Thoracic aorta (tissue), 2 donors: ENCODE data around the gene ZNF282. TPM values are rescaled to one million over a fixed set of nuclear protein-coding genes. Genes with fewer than 3 reads are reported as not detected.

Experiments
- ATAC-seq: fragments of 150-250 bp; one replicate; pipeline ENCODE4 v1.8.0; 2017; ENCODE audit warnings: low read depth; ENCODE audit not compliant: insufficient number of reproducible peaks, low FRiP score
- DNase-seq: peaks from one replicate; pipeline ENCODE4 v3.0.0-alpha.2; 2020; ENCODE audit warnings: low spot score
- H3K27ac ChIP-seq, 2 donors: fragments of 200-600 bp; sonication (generic); 1 replicate in 1 of 2; 2 replicates in 1 of 2; pipeline ENCODE4 v1.5.1; 2016; ENCODE audit warnings: mild to moderate bottlenecking in 2 of 2, moderate library complexity in 2 of 2
- H3K27me3 ChIP-seq: fragments of 200-600 bp; sonication (generic); replicated peaks from 2 replicates; pipeline ENCODE4 v1.6.0; 2016; ENCODE audit warnings: mild to moderate bottlenecking; ENCODE audit not compliant: insufficient read depth
- H3K36me3 ChIP-seq: fragments of 200-600 bp; sonication (generic); one replicate; pipeline ENCODE4 v1.5.1; 2016
- H3K4me1 ChIP-seq, 2 donors: fragments of 200-600 bp; sonication (generic); 1 replicate in 1 of 2; 2 replicates in 1 of 2; pipeline versions ENCODE4 v1.5.1 to v1.6.0; 2016; ENCODE audit warnings: low read depth in 2 of 2, mild to moderate bottlenecking in 1 of 2; ENCODE audit not compliant: control insufficient read depth in 1 of 2
- H3K4me3 ChIP-seq: fragments of 200-600 bp; sonication (generic); 2 replicates; pipeline ENCODE4 v1.5.1; 2016; ENCODE audit warnings: mild to moderate bottlenecking
- H3K9me3 ChIP-seq: fragments of 200-600 bp; sonication (generic); 2 replicates; pipeline ENCODE4 v1.5.1; 2016
- total RNA-seq, 2 donors: library from RNA; depleted of rRNA; stranded (reverse); fragments of >200 nt; gene quantifications; one replicate each; pipeline versions ENCODE4 v1.1.0 to v1.2.3, GENCODE V29; 2016
- TF ChIP-seq, protein P1 (sequence below): fragments of 200-600 bp; sonication (generic); IDR thresholded peaks from one replicate; pipeline ENCODE4 v1.5.1; 2019; ENCODE audit warnings: antibody characterized with exemption

The ZNF282 gene
- total RNA-seq, 2 donors from 2014 or later = 11.1 to 20.7 TPM

DNA sequence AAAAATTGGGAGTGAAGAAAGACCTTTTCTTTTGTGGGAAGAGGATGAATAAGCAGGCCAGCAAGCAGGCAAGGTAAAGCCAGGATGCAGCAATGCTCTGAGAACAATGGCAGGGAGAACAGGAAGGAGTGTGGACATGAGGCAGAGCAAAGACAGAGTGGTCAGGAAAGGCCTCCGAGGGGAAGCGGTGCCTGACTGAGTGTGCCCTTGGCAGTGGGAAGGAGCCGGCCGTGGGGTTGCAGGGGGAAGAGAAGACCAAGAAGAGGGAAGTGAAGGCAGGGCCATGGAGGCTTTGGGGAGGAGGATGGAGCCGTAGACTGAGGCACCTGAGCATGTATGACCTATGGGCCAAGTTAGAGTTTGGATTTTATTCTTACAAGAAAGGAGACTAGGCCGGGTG, 22.2 kb downstream of the ZNF282 start:
- H3K4me3 ChIP-seq = no peak overlapping the region
- no peaks in the 10 kb centered on the region for H3K4me1 ChIP-seq
- H3K27ac ChIP-seq = no peak overlapping the region
- no peak for ATAC-seq
- DNase-seq = no peak
- no peaks in the 10 kb centered on the region for H3K9me3 ChIP-seq
- TF ChIP-seq, protein P1, sequence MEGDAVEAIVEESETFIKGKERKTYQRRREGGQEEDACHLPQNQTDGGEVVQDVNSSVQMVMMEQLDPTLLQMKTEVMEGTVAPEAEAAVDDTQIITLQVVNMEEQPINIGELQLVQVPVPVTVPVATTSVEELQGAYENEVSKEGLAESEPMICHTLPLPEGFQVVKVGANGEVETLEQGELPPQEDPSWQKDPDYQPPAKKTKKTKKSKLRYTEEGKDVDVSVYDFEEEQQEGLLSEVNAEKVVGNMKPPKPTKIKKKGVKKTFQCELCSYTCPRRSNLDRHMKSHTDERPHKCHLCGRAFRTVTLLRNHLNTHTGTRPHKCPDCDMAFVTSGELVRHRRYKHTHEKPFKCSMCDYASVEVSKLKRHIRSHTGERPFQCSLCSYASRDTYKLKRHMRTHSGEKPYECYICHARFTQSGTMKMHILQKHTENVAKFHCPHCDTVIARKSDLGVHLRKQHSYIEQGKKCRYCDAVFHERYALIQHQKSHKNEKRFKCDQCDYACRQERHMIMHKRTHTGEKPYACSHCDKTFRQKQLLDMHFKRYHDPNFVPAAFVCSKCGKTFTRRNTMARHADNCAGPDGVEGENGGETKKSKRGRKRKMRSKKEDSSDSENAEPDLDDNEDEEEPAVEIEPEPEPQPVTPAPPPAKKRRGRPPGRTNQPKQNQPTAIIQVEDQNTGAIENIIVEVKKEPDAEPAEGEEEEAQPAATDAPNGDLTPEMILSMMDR = no peak
- peaks cover 69% of the 10 kb centered on the region for H3K36me3 ChIP-seq
- H3K27me3 ChIP-seq = no peaks in the 10 kb centered on the region

DNA sequence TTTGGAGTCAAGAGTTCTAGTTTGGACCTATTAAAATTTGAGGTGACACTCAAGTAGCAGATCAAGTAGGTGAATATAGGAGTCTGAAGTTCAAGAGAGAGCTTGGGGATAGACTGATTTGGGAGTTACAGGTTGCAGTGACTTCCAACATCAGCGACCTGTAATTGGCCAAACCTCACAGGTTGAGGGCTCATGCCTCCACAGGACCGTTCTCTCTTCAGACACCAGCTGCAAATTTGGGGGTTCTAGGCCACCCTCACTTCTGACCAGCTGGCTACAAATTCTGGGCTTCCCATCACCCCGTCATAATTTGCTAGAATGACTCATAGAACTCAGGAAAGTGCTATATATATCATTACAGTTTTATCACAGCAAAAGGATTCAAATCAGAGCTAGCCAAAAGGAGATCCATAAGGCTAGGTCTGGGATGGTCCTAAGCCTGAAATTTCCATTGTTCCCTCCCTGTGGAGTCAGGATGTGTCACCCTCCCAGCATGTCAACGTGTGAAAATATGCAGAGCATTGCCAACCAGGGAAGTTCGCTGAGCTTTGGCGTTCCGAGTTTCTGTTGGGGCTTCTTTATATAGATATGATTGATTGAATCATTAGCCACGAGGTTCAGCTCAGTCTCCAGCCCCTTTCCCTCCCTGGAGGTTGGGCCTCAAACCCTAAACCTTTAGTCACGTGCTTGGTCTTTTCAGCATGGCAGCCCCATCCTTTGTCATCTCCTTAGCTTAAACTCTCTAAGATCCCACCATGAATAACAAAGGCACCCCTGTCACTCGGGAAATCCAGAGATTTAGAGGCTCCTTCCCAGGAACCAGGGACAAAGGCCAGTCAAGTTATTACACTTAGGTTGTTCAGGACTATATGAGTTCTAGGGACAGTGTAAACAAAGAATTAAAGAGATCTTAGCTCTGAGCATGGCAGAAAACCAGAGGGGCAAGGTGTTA, 23.4 kb downstream of the ZNF282 start:
- H3K27me3 ChIP-seq = no peaks in the 10 kb centered on the region
- peaks cover 64% of the 10 kb centered on the region for H3K36me3 ChIP-seq
- ATAC-seq (no peak), DNase-seq (no peak)
- TF ChIP-seq, protein P1 = no peak
- no peaks in the 10 kb centered on the region for H3K4me1 ChIP-seq
- no peak overlapping the region for H3K4me3 ChIP-seq
- no peaks in the 10 kb centered on the region for H3K9me3 ChIP-seq
- H3K27ac ChIP-seq = no peak overlapping the region

DNA sequence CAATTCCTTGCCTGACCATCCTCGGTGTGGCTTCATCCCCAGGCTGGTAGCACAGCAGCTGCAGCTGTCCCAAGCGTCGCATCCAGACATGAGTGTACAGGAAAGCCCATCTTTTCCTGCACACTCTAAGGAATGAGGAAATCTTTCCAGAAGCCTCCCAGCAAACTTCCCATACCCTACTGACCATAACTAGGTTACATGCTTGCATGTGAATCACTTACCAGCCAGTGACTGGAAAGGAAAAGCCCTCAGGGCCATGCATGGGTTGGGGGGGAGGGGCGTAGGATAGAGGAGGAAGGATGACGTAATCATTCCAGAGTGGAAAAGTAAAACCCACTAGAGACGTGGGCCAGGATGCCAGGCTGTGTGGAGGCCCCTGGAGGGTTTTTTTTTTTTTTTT, 25.2 kb downstream of the ZNF282 start:
- no peaks in the 10 kb centered on the region for H3K4me1 ChIP-seq
- ATAC-seq (no peak), DNase-seq (no peak)
- H3K4me3 ChIP-seq = no peak overlapping the region
- H3K9me3 ChIP-seq = no peaks in the 10 kb centered on the region
- no peak overlapping the region for H3K27ac ChIP-seq
- TF ChIP-seq, protein P1 = no peak
- H3K36me3 ChIP-seq = peaks cover 59% of the 10 kb centered on the region
- no peaks in the 10 kb centered on the region for H3K27me3 ChIP-seq

GRCh38 chr7:149223176-149223575, 27.8 kb downstream of the ZNF282 start:
- TF ChIP-seq, protein P1 = no peak
- no peak overlapping the region for H3K27ac ChIP-seq
- H3K4me3 ChIP-seq = no peak overlapping the region
- H3K4me1 ChIP-seq = no peaks in the 10 kb centered on the region
- H3K36me3 ChIP-seq = peaks cover 40% of the 10 kb centered on the region
- DNase-seq (no peak), ATAC-seq (no peak)
- no peaks in the 10 kb centered on the region for H3K9me3 ChIP-seq
- no peaks in the 10 kb centered on the region for H3K27me3 ChIP-seq

DNA sequence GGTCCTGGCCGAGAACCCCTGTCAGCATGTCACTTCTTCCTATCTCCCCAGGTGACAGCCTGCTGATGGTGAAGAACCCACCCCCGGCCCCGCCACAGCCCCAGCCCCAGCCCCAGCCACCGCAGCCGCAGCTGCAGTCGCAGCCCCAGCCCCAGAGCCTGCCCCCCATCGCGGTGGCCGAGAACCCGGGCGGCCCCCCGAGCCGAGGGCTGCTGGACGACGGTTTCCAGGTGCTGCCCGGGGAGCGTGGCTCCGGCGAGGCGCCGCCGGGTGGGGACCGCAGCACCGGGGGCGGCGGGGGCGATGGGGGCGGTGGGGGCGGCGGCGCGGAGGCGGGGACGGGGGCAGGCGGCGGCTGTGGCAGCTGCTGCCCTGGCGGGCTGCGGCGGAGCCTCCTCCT, 28.4 kb downstream of the ZNF282 start:
- Histone ChIP-seq H3K27ac (no peak overlapping the region), H3K9me3 (no peaks in the 10 kb centered on the region), H3K27me3 (no peaks in the 10 kb centered on the region), H3K36me3 (peaks cover 35% of the 10 kb centered on the region), H3K4me3 (no peak overlapping the region), H3K4me1 (no peaks in the 10 kb centered on the region)
- no peak for DNase-seq
- TF ChIP-seq, protein P1 = no peak
- no peak for ATAC-seq
